ENCODE results near the gene ZNF774. TPM values are rescaled to one million over a fixed set of nuclear protein-coding genes. Genes with fewer than 3 reads are reported as not detected.

ZNF774 gene
- total and polyA plus RNA-seq, 4 donors, result 1.6 to 4.9 (median 2.2) TPM

GRCh38 chr15:90375071-90375470 is 23.0 kb downstream of the ZNF774 start:
- DNase-seq (no peak), ATAC-seq (ENCODE audit: insufficient read depth, low FRiP score) (no peak)
- 96 to 97% methylated on average over 7 of the region's 7 CpGs for WGBS, 2 donors
- H3K27me3 ChIP-seq (ENCODE audit: control insufficient read depth in 3 of 3, insufficient read depth in 3 of 3, low read length in 2 of 3), result no peaks in the 10 kb centered on the region
- no peak overlapping the region for H3K4me3 ChIP-seq
- peaks cover 0 to 11% (median 0%) of the 10 kb centered on the region in 4 donors for H3K9me3 ChIP-seq (ENCODE audit: control insufficient read depth in 4 of 4, insufficient read depth in 3 of 4, low read length in 3 of 4)
- no peak overlapping the region for H3K27ac ChIP-seq (ENCODE audit: low read depth in 1 of 2, low read length in 1 of 2)
- H3K9ac ChIP-seq (ENCODE audit: insufficient read depth in 1 of 2, low read length in 2 of 2), result no peak overlapping the region
- H3K36me3 ChIP-seq (ENCODE audit: control insufficient read depth in 4 of 4, insufficient read depth in 4 of 4, low read length in 4 of 4), result no peaks in the 10 kb centered on the region
- peaks cover 0 to 5% (median 0%) of the 10 kb centered on the region in 5 donors for H3K4me1 ChIP-seq (ENCODE audit: control insufficient read depth in 5 of 5, insufficient read depth in 5 of 5, low read length in 5 of 5)
- no peak for TF ChIP-seq CTCF (IDR thresholded peaks at IDR 0.05; ENCODE audit: control extremely low read depth, extremely low read depth)

DNA sequence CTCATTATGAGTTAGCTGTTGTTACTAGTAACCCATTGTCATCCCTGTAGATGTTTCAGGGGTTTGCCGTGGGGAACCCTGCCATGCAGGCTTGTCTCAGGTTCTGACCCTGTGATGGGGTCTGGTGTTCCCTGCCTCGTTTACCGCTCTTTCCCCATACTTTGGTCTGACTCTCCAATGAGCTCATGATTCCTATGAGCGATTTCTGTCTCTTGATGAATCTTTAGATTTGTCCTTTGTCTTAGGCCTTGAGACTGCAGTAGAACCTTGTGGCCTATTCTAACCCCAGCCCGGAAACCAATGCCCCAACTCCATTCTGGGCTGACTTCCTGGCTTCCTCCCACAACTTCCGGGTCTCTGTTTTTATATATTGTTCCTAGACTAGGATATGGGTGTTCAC is 24.7 kb downstream of the ZNF774 start:
- ATAC-seq (ENCODE audit: insufficient read depth, low FRiP score) (no peak), DNase-seq (no peak)
- H3K4me1 ChIP-seq (ENCODE audit: control insufficient read depth in 5 of 5, insufficient read depth in 5 of 5, low read length in 5 of 5), result peaks cover 0 to 5% (median 0%) of the 10 kb centered on the region in 5 donors
- H3K27me3 ChIP-seq (ENCODE audit: control insufficient read depth in 3 of 3, insufficient read depth in 3 of 3, low read length in 2 of 3), result no peaks in the 10 kb centered on the region
- peak overlapping the region in 1 of 2 donors; percentile 65 for H3K27ac ChIP-seq (ENCODE audit: low read depth in 1 of 2, low read length in 1 of 2)
- no peak overlapping the region for H3K9ac ChIP-seq (ENCODE audit: insufficient read depth in 1 of 2, low read length in 2 of 2)
- no peak overlapping the region for H3K4me3 ChIP-seq
- no peaks in the 10 kb centered on the region for H3K36me3 ChIP-seq (ENCODE audit: control insufficient read depth in 4 of 4, insufficient read depth in 4 of 4, low read length in 4 of 4)
- 26 to 61% methylated on average over 6 of the region's 6 CpGs for WGBS, 2 donors
- TF ChIP-seq CTCF (IDR thresholded peaks at IDR 0.05; ENCODE audit: control extremely low read depth, extremely low read depth), result no peak
- peaks cover 0 to 11% (median 0%) of the 10 kb centered on the region in 4 donors for H3K9me3 ChIP-seq (ENCODE audit: control insufficient read depth in 4 of 4, insufficient read depth in 3 of 4, low read length in 3 of 4)

- H3K27me3 ChIP-seq (ENCODE audit: control insufficient read depth in 3 of 3, insufficient read depth in 3 of 3, low read length in 2 of 3), result no peaks in the 10 kb centered on the region
- no peak overlapping the region for H3K9ac ChIP-seq (ENCODE audit: insufficient read depth in 1 of 2, low read length in 2 of 2)
- no peak overlapping the region for H3K27ac ChIP-seq (ENCODE audit: low read depth in 1 of 2, low read length in 1 of 2)
- peaks cover 0 to 5% (median 0%) of the 10 kb centered on the region in 5 donors for H3K4me1 ChIP-seq (ENCODE audit: control insufficient read depth in 5 of 5, insufficient read depth in 5 of 5, low read length in 5 of 5)
- DNase-seq (no peak), ATAC-seq (ENCODE audit: insufficient read depth, low FRiP score) (no peak)
- peaks cover 0 to 11% (median 0%) of the 10 kb centered on the region in 4 donors for H3K9me3 ChIP-seq (ENCODE audit: control insufficient read depth in 4 of 4, insufficient read depth in 3 of 4, low read length in 3 of 4)
- TF ChIP-seq CTCF (IDR thresholded peaks at IDR 0.05; ENCODE audit: control extremely low read depth, extremely low read depth), result no peak
- no peak overlapping the region for H3K4me3 ChIP-seq
- no peaks in the 10 kb centered on the region for H3K36me3 ChIP-seq (ENCODE audit: control insufficient read depth in 4 of 4, insufficient read depth in 4 of 4, low read length in 4 of 4)
- 86 to 88% methylated on average over 3 of the region's 3 CpGs for WGBS, 2 donors
Measured at GRCh38 chr15:90379263-90379662, 27.2 kb downstream of the ZNF774 start.

DNA sequence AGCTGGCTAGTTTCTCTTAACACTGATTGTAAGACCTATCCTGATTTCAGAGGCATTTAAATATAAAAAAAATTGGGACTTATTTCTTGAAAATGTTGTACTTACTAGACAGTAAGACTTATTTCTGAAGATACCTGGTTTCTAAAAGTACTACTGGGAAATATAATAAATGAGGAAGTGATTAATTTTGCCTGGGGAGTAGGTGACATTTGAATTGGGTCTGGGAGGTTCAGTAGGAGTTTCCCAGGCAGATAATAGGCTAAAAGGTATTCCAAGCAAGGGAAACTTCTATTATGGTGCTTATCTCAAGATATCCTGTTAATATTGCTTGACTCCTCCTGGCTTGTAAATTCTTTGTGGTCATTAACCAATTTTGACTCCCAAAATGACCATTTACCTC is 29.4 kb downstream of the ZNF774 start:
- H3K9ac ChIP-seq (ENCODE audit: insufficient read depth in 1 of 2, low read length in 2 of 2), result no peak overlapping the region
- ATAC-seq (ENCODE audit: insufficient read depth, low FRiP score), result no peak

More for the DNA sequence above, 29.4 kb downstream of the ZNF774 start:
- Histone ChIP-seq H3K4me1 (ENCODE audit: control insufficient read depth in 5 of 5, insufficient read depth in 5 of 5, low read length in 5 of 5) (peaks cover 0 to 5% (median 0%) of the 10 kb centered on the region in 5 donors), H3K9me3 (ENCODE audit: control insufficient read depth in 4 of 4, insufficient read depth in 3 of 4, low read length in 3 of 4) (peaks cover 0 to 11% (median 0%) of the 10 kb centered on the region in 4 donors), H3K36me3 (ENCODE audit: control insufficient read depth in 4 of 4, insufficient read depth in 4 of 4, low read length in 4 of 4) (no peaks in the 10 kb centered on the region), H3K27ac (ENCODE audit: low read depth in 1 of 2, low read length in 1 of 2) (no peak overlapping the region), H3K4me3 (no peak overlapping the region), H3K27me3 (ENCODE audit: control insufficient read depth in 3 of 3, insufficient read depth in 3 of 3, low read length in 2 of 3) (no peaks in the 10 kb centered on the region)
- DNase-seq, result no peak
- no peak for TF ChIP-seq CTCF (IDR thresholded peaks at IDR 0.05; ENCODE audit: control extremely low read depth, extremely low read depth)

All from lung (tissue), 12 donors.